ENCODE results near the gene GYG2.
"Not testable (repeated sequence)": the region's sequence is repeated elsewhere in the genome, so short reads cannot be mapped to it uniquely, and the experiment has no call there.

Gene GYG2

GRCh38 chrX:2883770-2884169 lies 55.0 kb downstream of the GYG2 start:
- no peaks in the 10 kb centered on the region for H3K27me3 ChIP-seq (ENCODE audit: low read length)
- H3K4me2 ChIP-seq (ENCODE audit: low read depth, low read length, poor library complexity, severe bottlenecking) = no peak overlapping the region
- TF ChIP-seq EZH2phosphoT487 (conservative IDR thresholded peaks at IDR 0.05; ENCODE audit: low read length) (no peak), CTCF (IDR thresholded peaks at IDR 0.05; ENCODE audit: insufficient read depth, low read length, poor library complexity, severe bottlenecking) (no peak)
- no peaks in the 10 kb centered on the region for H3K9me3 ChIP-seq (ENCODE audit: insufficient read depth, low read length)
- H2AFZ ChIP-seq (ENCODE audit: low read depth, low read length, severe bottlenecking) = no peak overlapping the region
- no peaks in the 10 kb centered on the region for H4K20me1 ChIP-seq (ENCODE audit: low read depth, low read length)
- no peaks in the 10 kb centered on the region for H3K36me3 ChIP-seq (ENCODE audit: low read length)
- H3K4me3 ChIP-seq (ENCODE audit: insufficient read depth, low read length, poor library complexity, severe bottlenecking) = no peak overlapping the region
- H3K79me2 ChIP-seq (ENCODE audit: insufficient read depth, low read length) = no peaks in the 10 kb centered on the region
- no peaks in the 10 kb centered on the region for H3F3A ChIP-seq (ENCODE audit: insufficient read depth)
- H3K9me2 ChIP-seq (replicated peaks; ENCODE audit: insufficient read depth, low read length) = no peaks in the 10 kb centered on the region
- H3K27ac ChIP-seq (ENCODE audit: low read depth, low read length) = no peak overlapping the region
- no peak overlapping the region for H3K9ac ChIP-seq (ENCODE audit: low read length)

- Histone ChIP-seq H3K9me2 (replicated peaks; ENCODE audit: insufficient read depth, low read length) (no peaks in the 10 kb centered on the region), H3K27me3 (ENCODE audit: low read length) (no peaks in the 10 kb centered on the region), H3K9ac (ENCODE audit: low read length) (no peak overlapping the region), H4K20me1 (ENCODE audit: low read depth, low read length) (no peaks in the 10 kb centered on the region), H2AFZ (ENCODE audit: low read depth, low read length, severe bottlenecking) (no peak overlapping the region), H3K4me2 (ENCODE audit: low read depth, low read length, poor library complexity, severe bottlenecking) (no peak overlapping the region), H3K4me3 (ENCODE audit: insufficient read depth, low read length, poor library complexity, severe bottlenecking) (no peak overlapping the region), H3K36me3 (ENCODE audit: low read length) (no peaks in the 10 kb centered on the region), H3F3A (ENCODE audit: insufficient read depth) (no peaks in the 10 kb centered on the region), H3K79me2 (ENCODE audit: insufficient read depth, low read length) (no peaks in the 10 kb centered on the region), H3K9me3 (ENCODE audit: insufficient read depth, low read length) (no peaks in the 10 kb centered on the region), H3K27ac (ENCODE audit: low read depth, low read length) (no peak overlapping the region)
- no peak for TF ChIP-seq CTCF (IDR thresholded peaks at IDR 0.05; ENCODE audit: insufficient read depth, low read length, poor library complexity, severe bottlenecking)
- no peak for TF ChIP-seq EZH2phosphoT487 (conservative IDR thresholded peaks at IDR 0.05; ENCODE audit: low read length)
Observed at GRCh38 chrX:2888309-2888708, 59.6 kb downstream of the GYG2 start.

GRCh38 chrX:2889045-2889605 lies 60.4 kb downstream of the GYG2 start:
- H3K4me2 ChIP-seq (ENCODE audit: low read depth, low read length, poor library complexity, severe bottlenecking) = no peak overlapping the region
- no peak overlapping the region for H3K4me3 ChIP-seq (ENCODE audit: insufficient read depth, low read length, poor library complexity, severe bottlenecking)
- no peak overlapping the region for H3K27ac ChIP-seq (ENCODE audit: low read depth, low read length)

GRCh38 chrX:2889706-2890490 lies 61.2 kb downstream of the GYG2 start:
- H3K27ac ChIP-seq (ENCODE audit: low read depth, low read length); H3K9ac ChIP-seq (ENCODE audit: low read length); H2AFZ ChIP-seq (ENCODE audit: low read depth, low read length, severe bottlenecking); H3K9me2 ChIP-seq (replicated peaks; ENCODE audit: insufficient read depth, low read length); H3K9me3 ChIP-seq (ENCODE audit: insufficient read depth, low read length); H3K4me2 ChIP-seq (ENCODE audit: low read depth, low read length, poor library complexity, severe bottlenecking); H3K36me3 ChIP-seq (ENCODE audit: low read length); H3K27me3 ChIP-seq (ENCODE audit: low read length); H3F3A ChIP-seq (ENCODE audit: insufficient read depth); H3K79me2 ChIP-seq (ENCODE audit: insufficient read depth, low read length); H3K4me3 ChIP-seq (ENCODE audit: insufficient read depth, low read length, poor library complexity, severe bottlenecking); H4K20me1 ChIP-seq (ENCODE audit: low read depth, low read length): not testable (repeated sequence)

More at GRCh38 chrX:2889045-2889605, 60.4 kb downstream of the GYG2 start:
- Histone ChIP-seq H3F3A (ENCODE audit: insufficient read depth) (no peaks in the 10 kb centered on the region), H3K9me2 (replicated peaks; ENCODE audit: insufficient read depth, low read length) (no peaks in the 10 kb centered on the region), H3K9me3 (ENCODE audit: insufficient read depth, low read length) (no peaks in the 10 kb centered on the region), H3K36me3 (ENCODE audit: low read length) (no peaks in the 10 kb centered on the region), H3K9ac (ENCODE audit: low read length) (no peak overlapping the region), H3K79me2 (ENCODE audit: insufficient read depth, low read length) (no peaks in the 10 kb centered on the region), H3K27me3 (ENCODE audit: low read length) (no peaks in the 10 kb centered on the region), H2AFZ (ENCODE audit: low read depth, low read length, severe bottlenecking) (no peak overlapping the region), H4K20me1 (ENCODE audit: low read depth, low read length) (no peaks in the 10 kb centered on the region)
- TF ChIP-seq CTCF (IDR thresholded peaks at IDR 0.05; ENCODE audit: insufficient read depth, low read length, poor library complexity, severe bottlenecking) = no peak
- TF ChIP-seq EZH2phosphoT487 (conservative IDR thresholded peaks at IDR 0.05; ENCODE audit: low read length) = no peak

- H3K9ac ChIP-seq (ENCODE audit: low read length); H3K9me2 ChIP-seq (replicated peaks; ENCODE audit: insufficient read depth, low read length); H3K4me3 ChIP-seq (ENCODE audit: insufficient read depth, low read length, poor library complexity, severe bottlenecking); H3F3A ChIP-seq (ENCODE audit: insufficient read depth); H3K27ac ChIP-seq (ENCODE audit: low read depth, low read length); H3K27me3 ChIP-seq (ENCODE audit: low read length); H4K20me1 ChIP-seq (ENCODE audit: low read depth, low read length); H3K4me2 ChIP-seq (ENCODE audit: low read depth, low read length, poor library complexity, severe bottlenecking); H3K9me3 ChIP-seq (ENCODE audit: insufficient read depth, low read length); H2AFZ ChIP-seq (ENCODE audit: low read depth, low read length, severe bottlenecking); H3K36me3 ChIP-seq (ENCODE audit: low read length); H3K79me2 ChIP-seq (ENCODE audit: insufficient read depth, low read length): not testable (repeated sequence)
Observed at GRCh38 chrX:2890536-2891460, 62.1 kb downstream of the GYG2 start.

All from SU-DHL-6 (cell line).